ENCODE results near the gene TEX52.

TEX52 gene

DNA sequence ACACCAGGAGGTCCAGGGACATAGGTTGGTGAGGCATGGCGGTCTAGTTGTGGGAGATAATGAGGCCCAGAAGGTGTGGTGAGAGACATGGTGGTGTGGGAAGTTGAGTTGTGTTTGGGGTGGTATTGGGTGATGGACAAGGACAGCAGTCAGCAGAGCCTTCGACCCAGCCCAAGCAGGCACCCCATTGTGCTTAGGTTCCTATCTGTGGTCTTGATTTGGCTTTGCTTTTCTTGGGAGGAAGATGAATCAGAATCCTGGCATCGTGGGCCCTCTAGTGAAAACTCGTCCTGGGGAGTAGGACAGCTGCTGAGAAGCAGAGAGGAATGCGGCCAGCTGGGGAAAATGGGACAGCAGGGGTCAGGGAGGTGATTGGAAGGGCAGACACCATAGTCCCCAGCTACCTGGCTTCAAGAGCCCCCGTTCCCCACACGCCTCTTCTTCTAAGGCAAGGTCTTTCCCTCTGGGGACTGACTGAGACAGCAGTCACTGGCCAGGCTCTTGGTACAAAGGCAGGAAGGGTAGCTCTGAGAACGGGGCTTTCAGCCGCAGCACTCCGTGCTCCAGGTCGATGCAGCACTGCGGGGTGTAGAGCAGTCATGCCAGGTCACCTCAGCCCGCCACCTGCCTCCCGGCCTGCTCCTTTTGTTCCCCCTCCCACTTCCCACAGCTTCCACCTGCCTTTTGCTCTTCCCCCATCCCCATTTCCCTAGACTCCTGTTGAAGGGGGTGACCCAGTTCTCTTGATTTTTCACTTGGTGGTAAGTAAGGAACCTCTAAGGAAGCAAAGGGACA, 29.9 kb downstream of the TEX52 start:
- no peak for DNase-seq

GRCh38 chr12:2826036-2826435, 30.8 kb downstream of the TEX52 start:
- no peak for DNase-seq

DNA sequence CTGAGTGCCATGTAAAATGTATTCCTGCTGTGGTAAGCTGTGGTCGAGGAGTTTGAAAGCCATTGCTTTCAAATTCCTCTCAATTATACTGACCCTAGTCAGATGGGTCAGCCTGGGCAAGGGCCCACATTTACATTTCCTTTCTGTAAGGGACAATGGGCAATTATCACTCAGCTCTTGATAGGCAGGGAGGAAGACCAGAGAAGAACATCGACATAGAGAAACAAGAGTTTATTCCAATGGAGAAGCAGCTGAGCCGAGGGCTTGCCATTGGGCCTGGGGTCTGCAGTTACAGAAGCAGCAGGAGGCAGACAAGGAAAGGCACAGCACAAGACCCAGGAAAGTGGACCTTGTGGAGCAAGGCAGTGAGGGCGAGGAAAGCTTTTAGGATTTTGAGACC, 31.7 kb downstream of the TEX52 start:
- no peak for DNase-seq

DNA sequence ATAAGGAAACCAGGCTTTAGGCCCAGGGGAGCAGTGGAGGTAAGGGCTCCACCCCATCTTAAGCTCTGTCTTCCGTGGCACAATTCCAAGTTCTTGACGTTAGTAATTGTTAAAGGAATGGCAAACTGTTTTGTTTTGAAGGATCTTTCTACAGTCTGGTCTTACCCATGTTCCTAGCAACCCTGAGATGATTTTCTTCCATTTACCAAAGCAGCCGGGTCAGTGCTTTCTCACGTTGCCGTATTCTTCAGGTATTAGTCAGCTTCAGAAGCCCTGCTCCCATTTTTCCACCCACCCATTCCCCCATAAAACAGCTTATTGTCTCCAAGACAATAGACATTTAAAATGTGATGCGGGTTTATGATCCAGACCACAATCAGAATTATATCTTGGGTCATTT, 32.3 kb downstream of the TEX52 start:
- DNase-seq, result no peak

DNA sequence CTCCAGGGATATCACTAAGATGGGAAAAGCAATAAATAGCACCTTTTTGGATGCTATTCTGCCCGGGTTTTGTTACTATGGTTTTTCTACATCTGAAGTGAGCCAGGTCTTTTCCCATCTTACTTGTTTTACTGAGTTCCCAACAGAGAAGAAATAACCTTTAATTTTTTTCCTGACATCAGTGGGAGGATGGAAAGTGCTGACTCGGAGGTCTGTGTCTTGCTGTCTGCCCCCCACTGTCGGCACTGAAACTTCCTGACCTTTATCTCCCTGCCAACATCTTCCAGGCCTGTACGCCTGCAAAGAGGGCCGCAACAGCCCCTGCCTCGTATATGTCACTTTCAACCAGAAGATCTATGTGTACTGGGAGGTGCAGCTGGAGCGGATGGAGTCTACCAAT, 33.4 kb downstream of the TEX52 start:
- DNase-seq, result no peak

GRCh38 chr12:2820432-2820831, 36.4 kb downstream of the TEX52 start:
- DNase-seq, result no peak

DNA sequence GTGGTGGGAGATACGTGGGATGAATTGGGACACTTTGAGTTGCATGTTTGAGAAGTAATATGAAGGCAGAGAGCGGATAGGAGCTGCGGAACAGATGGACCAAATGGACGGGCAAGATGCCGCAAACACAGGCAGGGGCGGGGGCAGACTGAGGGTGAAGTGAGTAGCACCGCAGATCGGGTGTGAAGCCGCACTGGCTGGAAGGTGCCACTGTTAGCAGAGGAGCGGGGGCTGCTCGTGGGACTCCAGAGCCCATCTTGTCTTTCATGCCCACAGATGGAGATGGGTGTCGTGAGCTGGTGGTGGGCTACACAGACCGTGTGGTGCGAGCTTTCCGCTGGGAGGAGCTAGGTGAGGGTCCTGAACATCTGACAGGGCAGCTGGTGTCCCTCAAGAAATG, 37.0 kb downstream of the TEX52 start:
- DNase-seq, result no peak

DNA sequence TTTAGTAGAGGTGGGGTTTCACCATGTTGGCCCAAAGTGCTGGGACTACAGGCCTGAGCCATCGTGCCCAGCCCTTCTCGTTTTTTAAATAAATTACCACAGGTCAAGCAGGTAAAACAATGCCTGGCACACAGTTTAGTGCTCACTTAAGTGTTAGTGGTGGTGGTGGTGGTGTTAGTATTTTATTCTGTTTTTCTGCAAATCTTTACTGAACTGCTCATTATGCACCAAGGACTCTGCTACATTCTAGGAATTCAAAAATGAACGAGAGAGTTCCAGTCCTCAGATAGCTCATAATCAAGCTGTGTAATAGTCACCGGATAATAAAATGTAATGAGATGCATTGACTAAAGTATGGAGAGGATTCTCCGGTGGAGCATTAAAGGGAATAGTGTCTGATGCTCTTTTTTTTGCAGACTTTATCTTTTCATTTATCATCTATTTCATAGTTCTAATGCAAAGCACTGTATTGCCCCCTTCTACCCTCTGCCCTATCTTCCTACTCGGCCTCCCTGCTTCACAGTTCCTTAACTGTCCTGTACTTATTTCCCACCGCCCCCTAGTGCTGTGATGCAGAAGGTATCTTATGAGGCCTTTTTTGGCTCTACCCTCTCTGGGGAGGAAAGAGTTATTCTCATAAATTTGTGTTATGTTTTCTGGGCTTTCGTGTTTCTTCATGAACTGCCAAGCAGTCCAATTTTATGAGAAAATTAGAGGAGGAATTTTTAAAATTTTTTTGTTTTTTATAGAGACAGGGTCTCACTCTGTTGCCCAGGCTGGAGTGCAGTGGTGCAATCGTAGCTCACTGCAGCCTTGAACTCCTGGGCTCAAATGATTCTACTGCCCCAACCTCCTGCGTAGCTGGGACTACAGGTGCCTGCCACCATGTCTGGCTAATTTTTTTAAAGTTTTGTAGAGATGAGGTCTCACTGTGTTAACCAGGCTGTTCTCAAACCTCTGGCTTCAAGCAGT, 43.3 kb downstream of the TEX52 start:
- DNase-seq, result peak; percentile 58 to 71

DNA sequence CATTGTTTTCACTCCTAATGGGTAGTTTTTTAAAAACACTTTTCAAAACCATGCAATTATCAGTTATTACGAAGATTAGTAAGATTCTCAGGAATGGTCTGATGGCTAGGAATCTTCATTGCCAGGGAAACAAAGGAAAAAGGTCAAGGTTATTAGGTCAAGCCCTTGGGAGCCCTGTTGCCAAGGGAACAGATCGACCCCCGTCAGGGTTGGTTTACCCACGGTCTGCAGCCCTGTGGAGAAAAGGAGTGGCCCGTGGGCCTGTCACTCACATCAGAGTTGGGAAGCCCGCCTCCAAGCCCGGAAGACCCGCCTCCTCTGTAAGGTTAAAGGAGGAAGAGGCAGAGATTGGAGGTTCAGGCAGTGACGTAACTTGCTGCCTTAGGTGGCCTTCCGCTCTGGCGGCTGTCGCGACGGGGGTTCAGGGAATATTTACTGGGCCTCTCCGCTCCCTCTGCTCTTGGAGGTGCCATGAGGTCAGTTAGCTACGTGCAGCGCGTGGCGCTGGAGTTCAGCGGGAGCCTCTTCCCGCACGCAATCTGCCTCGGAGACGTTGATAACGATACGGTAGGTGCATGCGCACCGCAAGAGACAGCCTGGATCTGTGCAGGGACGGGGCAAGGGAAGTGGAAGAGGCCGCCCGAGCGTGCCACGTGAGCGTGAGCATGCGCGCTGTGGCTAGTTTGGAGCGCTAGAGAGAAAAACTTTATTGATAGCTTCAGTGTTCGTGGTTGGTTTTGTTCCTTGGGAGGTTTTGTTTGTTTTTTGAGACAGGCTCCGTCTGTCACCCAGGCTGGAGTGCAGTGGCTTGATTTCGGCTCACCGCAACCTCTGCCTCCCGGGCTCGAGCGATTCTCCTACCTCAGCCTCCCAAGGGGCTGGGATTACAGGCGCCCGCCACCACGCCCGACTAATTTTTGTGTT, 44.3 kb downstream of the TEX52 start, which contains the start of gene ITFG2:
Gene ITFG2 (plus strand): TSS at position 379 of the 924 bp plus-strand sequence. CDS start 93 bp downstream, at position 472.
- peak; percentile 98 to 99 for DNase-seq

GRCh38 chr12:2811801-2812200, 45.0 kb downstream of the TEX52 start:
- DNase-seq, result no peak

GRCh38 chr12:2806700-2807099, 50.1 kb downstream of the TEX52 start:
- no peak for DNase-seq

- no peak for DNase-seq
Observed at GRCh38 chr12:2805143-2805520, 51.7 kb downstream of the TEX52 start.

DNA sequence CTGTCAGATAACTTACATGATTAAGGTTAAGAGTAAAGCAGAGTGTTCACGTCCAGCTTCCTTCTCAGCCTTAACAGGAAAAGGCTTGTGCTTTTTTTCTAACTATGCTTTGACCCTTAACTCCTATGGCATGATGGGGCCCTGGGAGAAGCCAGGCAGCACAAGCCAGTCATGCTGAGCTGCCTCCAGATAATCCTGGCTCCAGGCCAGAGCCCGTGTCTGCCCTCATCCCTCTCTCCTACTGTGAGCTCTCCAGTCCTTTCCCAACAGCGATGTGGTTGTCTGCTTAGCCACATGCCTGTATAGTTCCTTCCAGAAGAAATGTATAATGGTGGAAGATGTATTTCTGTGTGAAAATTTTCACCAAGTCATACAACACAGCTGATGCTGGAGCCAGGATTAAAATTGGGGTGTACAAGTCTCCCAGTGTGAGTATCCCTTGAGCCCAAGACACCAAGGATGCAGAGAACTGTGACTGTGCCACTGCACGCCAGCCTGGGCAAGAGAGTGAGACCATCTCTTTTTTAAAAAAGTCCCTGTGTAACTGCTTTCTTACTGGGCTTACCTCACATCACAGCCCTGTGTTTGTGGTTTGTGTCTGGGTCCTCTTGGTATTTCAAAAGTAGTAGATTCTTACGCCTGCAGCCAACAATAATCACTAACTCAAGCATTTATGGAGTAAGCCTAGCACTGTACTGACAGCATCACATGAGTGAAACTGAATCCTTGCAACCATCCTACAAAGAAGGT, 52.3 kb downstream of the TEX52 start:
- no peak for DNase-seq

DNA sequence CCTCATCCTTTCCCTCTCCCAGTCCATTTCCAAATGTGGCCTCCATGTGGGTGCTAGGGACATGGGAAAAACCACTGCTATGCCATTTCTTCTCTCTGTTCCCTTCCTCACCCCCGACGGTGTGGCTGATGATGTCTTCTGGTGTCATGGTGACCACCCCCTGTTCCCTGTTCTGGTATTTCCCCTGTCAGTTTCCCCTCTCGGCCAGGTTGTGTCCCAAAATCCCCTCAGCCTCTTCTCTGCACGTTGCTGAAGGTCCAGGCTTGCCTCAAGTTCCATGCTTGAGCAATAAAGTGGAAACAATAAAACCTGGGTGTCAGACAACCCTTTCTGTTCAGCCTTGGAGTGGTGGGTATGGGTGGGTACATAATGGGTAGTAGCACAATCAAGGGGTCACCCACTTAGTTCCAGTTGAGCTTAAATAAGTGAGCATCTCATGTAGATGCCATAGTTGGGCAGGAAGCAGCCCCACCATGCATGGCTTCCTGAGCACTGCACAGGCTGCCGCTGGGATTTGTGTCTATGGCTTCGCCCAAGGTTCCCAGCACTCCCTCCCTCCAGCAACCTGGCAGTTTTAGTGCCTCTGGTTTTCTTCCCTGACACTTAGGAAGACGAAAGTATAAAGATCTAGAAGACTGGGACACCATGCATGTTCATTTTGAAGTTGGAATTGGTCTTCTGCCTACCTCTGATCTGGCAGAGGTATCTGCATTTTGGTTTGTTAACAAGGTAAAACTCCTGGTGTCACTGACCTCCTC, 53.0 kb downstream of the TEX52 start:
- no peak for DNase-seq

DNA sequence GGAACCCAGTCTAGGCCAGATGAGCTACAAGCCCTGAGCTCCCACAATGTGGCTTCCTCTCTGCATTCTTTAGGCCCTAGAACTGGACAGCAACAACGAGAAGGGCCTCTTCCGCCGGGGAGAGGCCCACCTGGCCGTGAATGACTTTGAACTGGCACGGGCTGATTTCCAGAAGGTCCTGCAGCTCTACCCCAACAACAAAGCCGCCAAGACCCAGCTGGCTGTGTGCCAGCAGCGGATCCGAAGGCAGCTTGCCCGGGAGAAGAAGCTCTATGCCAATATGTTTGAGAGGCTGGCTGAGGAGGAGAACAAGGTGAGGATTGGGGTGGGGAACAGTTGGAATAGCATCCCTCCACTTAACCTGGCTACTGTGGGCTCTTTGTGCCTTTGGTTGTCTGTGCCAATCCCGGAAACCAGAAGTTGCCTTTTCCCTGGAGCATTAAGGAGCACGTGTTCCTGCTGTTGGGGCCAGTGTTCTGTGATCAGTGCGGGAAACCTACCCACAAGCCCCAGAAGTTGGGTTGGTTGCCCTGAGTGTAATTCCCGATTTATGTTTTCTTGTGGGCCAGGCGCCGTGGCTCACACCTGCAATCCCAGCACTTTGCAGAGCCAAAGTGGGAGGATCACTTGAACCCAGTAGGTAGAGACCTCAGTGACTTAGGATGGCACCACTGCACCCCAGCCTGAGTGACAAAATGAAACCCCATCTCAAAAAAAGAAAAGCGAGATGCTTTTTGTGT, 55.6 kb downstream of the TEX52 start:
- no peak for DNase-seq

DNA sequence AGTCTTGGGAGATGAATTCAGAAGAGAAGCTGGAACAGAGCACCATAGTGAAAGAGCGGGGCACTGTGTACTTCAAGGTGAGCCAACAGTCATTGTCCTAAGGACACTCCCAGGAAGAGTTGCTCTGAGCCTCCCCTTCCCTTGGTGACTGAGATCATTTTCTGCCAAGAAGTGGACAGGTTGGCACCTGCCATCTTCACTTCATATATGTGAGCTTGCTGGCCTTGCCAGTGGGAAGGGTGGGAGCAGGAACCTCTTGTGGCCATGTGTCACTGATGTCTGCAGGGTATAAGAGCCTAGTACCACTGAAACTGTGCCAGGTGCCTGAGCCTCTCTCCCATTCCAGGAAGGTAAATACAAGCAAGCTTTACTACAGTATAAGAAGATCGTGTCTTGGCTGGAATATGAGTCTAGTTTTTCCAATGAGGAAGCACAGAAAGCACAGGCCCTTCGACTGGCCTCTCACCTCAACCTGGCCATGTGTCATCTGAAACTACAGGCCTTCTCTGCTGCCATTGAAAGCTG, 56.7 kb downstream of the TEX52 start:
- DNase-seq, result no peak

Data from inflammatory macrophage treated with lipopolysaccharide for 1 hour (primary cell).